Tibial nerve (tissue), 4 donors: Measurements from ENCODE around the gene FRMD3.

Experiments
- CTCF ChIP-seq, 5 experiments: fragments of 200-600 bp in 3 of 5; fragments of 450-650 bp in 2 of 5; sonication (generic) in 3 of 5; IDR thresholded peaks; one replicate each; pipeline ENCODE4 v1.5.1; 2016 to 2019; ENCODE audit warnings: antibody characterized with exemption in 5 of 5, mild to moderate bottlenecking in 3 of 5, moderate library complexity in 2 of 5
- EP300 ChIP-seq, 2 donors: sonication (generic); formaldehyde crosslinking; IDR thresholded peaks; one replicate each; pipeline ENCODE4 v1.6.1; 2017; ENCODE audit warnings: antibody characterized with exemption in 2 of 2, mild to moderate bottlenecking in 1 of 2
- POLR2A ChIP-seq, 2 donors: fragments of 450-650 bp; IDR thresholded peaks; one replicate each; pipeline ENCODE4 v1.6.1; 2017; ENCODE audit warnings: antibody characterized with exemption in 2 of 2, mild to moderate bottlenecking in 2 of 2, moderate library complexity in 2 of 2

- TF ChIP-seq POLR2A (IDR thresholded peaks at IDR 0.05) (no peak), CTCF (IDR thresholded peaks at IDR 0.05) (no peak), EP300 (IDR thresholded peaks at IDR 0.05) (no peak)
Observed at GRCh38 chr9:83327750-83328622, 210.2 kb downstream of the FRMD3 start.
